Neural cell (in vitro differentiated cells): ENCODE data around the gene HPCAL4.

Experiments used
- EZH2 ChIP-seq: fragments of 200-600, 300-800 bp; shearing (Covaris generic), sonication (generic); IDR thresholded peaks from 2 replicates; pipeline ENCODE4 v1.6.1; 2014; ENCODE audit warnings: antibody characterized with exemption, low read length, borderline replicate concordance, mild to moderate bottlenecking; ENCODE audit not compliant: insufficient read depth, poor library complexity, severe bottlenecking
- POLR2AphosphoS5 ChIP-seq: IDR thresholded peaks from 2 replicates; pipeline ENCODE4 v1.6.1; 2012
- RAD21 ChIP-seq: fragments of 450-650 bp; conservative IDR thresholded peaks from 2 replicates; pipeline ENCODE4 v1.6.1; 2014; ENCODE audit warnings: antibody characterized with exemption, mild to moderate bottlenecking, moderate library complexity
- REST ChIP-seq: IDR thresholded peaks from 2 replicates; pipeline ENCODE4 v1.6.1; 2012; ENCODE audit warnings: borderline replicate concordance
- TAF1 ChIP-seq: IDR thresholded peaks from 2 replicates; pipeline ENCODE4 v1.6.1; 2012; ENCODE audit warnings: low read depth
- TF ChIP-seq, protein P1 (sequence below): fragments of 450-650 bp; IDR thresholded peaks from 2 replicates; pipeline ENCODE4 v1.5.1; 2014; ENCODE audit warnings: antibody characterized with exemption, mild to moderate bottlenecking, moderate library complexity; ENCODE audit not compliant: poor library complexity, severe bottlenecking

DNA sequence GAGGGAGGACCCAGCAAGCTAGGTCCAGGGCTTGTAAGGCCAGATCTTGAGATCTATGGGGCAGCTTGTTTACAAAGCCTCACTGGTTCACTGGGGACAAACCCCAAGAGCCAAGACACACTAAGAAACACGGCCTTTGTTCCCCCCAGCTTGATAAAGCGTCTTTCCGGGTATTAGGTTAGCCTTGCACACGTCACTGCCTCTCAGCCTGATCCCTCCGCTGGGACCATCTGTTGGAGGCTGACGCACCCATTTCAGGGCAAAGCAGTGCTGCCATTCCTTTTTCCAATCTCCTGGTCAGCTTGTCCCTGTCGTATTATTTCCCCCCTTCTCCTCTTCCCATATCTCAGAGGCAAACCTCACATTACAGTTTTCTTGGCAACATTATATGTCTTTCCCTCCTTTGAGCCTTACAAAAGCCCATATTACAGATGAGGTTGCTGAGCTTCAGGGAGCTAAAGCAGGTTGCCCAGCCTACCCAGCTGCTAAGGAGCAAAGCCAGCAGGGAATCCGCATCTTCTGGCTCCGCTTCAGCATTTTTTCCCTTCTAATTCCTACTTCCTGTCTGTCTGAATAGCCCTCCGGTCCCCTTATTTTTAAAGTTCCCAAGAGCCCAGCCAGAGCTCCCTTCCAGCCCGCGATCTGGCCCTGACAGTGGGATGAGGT, 55.9 kb downstream of the HPCAL4 start:
- TF ChIP-seq, protein P1, sequence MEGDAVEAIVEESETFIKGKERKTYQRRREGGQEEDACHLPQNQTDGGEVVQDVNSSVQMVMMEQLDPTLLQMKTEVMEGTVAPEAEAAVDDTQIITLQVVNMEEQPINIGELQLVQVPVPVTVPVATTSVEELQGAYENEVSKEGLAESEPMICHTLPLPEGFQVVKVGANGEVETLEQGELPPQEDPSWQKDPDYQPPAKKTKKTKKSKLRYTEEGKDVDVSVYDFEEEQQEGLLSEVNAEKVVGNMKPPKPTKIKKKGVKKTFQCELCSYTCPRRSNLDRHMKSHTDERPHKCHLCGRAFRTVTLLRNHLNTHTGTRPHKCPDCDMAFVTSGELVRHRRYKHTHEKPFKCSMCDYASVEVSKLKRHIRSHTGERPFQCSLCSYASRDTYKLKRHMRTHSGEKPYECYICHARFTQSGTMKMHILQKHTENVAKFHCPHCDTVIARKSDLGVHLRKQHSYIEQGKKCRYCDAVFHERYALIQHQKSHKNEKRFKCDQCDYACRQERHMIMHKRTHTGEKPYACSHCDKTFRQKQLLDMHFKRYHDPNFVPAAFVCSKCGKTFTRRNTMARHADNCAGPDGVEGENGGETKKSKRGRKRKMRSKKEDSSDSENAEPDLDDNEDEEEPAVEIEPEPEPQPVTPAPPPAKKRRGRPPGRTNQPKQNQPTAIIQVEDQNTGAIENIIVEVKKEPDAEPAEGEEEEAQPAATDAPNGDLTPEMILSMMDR = no peak
- TF ChIP-seq RAD21 (no peak), REST (no peak), POLR2AphosphoS5 (no peak), TAF1 (no peak), EZH2 (no peak)
